Endodermal cell (in vitro differentiated cells): ENCODE measurements around the gene LTC4S. TPM values are rescaled to one million over a fixed set of nuclear protein-coding genes. Genes with fewer than 3 reads are reported as not detected.

Source experiments
- DNase-seq: peaks from one replicate; pipeline ENCODE4 v3.0.0-alpha.2; 2017
- H3K27ac ChIP-seq: 2 replicates; pipeline ENCODE4 v1.5.1; 2013; ENCODE audit warnings: mild to moderate bottlenecking, low read depth, low read length, moderate library complexity
- H3K27me3 ChIP-seq: 2 replicates; pipeline ENCODE4 v1.6.1; 2013; ENCODE audit warnings: mild to moderate bottlenecking, low read length, moderate library complexity; ENCODE audit not compliant: insufficient read depth, control insufficient read depth, poor library complexity, severe bottlenecking
- H3K36me3 ChIP-seq: 2 replicates; pipeline ENCODE4 v1.7.0; 2013; ENCODE audit warnings: mild to moderate bottlenecking, low read length, moderate library complexity; ENCODE audit not compliant: control insufficient read depth, insufficient read depth
- H3K4me1 ChIP-seq: one replicate; pipeline ENCODE4 v1.7.0; 2013; ENCODE audit warnings: low read length; ENCODE audit not compliant: control insufficient read depth, insufficient read depth
- H3K4me3 ChIP-seq: 2 replicates; pipeline ENCODE4 v1.5.1; 2013; ENCODE audit warnings: mild to moderate bottlenecking, low read length, moderate library complexity
- H3K9ac ChIP-seq: 2 replicates; pipeline ENCODE4 v1.6.1; 2013; ENCODE audit warnings: mild to moderate bottlenecking, low read length, moderate library complexity; ENCODE audit not compliant: poor library complexity, severe bottlenecking; ENCODE audit errors: extremely low read depth
- H3K9me3 ChIP-seq: 2 replicates; pipeline ENCODE4 v1.6.1; 2013; ENCODE audit warnings: mild to moderate bottlenecking, low read length, moderate library complexity; ENCODE audit not compliant: control insufficient read depth
- H3K27ac Mint-ChIP-seq: 2 replicates; pipeline ENCODE4 v1.8.0; 2020; ENCODE audit warnings: mixed read lengths
- H3K27me3 Mint-ChIP-seq: 2 replicates; pipeline ENCODE4 v1.8.0; 2021; ENCODE audit warnings: mild to moderate bottlenecking, mixed read lengths; ENCODE audit not compliant: insufficient read depth
- H3K36me3 Mint-ChIP-seq: 2 replicates; pipeline ENCODE4 v1.8.0; 2020; ENCODE audit warnings: low read depth, mixed read lengths
- H3K4me1 Mint-ChIP-seq: 2 replicates; pipeline ENCODE4 v1.8.0; 2020; ENCODE audit warnings: mixed read lengths
- H3K4me3 Mint-ChIP-seq: 2 replicates; pipeline ENCODE4 v1.8.0; 2020; ENCODE audit warnings: mild to moderate bottlenecking, moderate library complexity, mixed read lengths
- H3K9me3 Mint-ChIP-seq: 2 replicates; pipeline ENCODE4 v1.8.0; 2020; ENCODE audit warnings: mild to moderate bottlenecking, mixed read lengths
- CTCF ChIP-seq: fragments of 200-600 bp; sonication (generic); conservative IDR thresholded peaks from 2 replicates; pipeline ENCODE4 v1.5.0; 2021; ENCODE audit warnings: antibody characterized with exemption, mild to moderate bottlenecking
- WGBS, 2 experiments: methylation state at CpG; one replicate each; pipeline versions ENCODE4 v1.1.5 to v1.1.7; 2013; ENCODE audit warnings: missing lambda C conversion rate in 2 of 2, mixed read lengths in 1 of 2; ENCODE audit not compliant: insufficient coverage in 1 of 2, insufficient read length in 1 of 2; 5-methylcytosine and 5-hydroxymethylcytosine counted together
- total RNA-seq, 2 donors: library from RNA; stranded (reverse); fragmentation: NEBNext Ultra II Directional in 1 of 2; extraction: Animal tissue kit (Norgen Biotek cat#: 25700) in 1 of 2; gene quantifications; 2 replicates in 1 of 2; 3 replicates in 1 of 2; pipeline ENCODE4 v1.2.1, GENCODE V29; 2021

The LTC4S gene
- total RNA-seq, 2 donors from 2014 or later: 5.7 to 6.3 TPM

DNA sequence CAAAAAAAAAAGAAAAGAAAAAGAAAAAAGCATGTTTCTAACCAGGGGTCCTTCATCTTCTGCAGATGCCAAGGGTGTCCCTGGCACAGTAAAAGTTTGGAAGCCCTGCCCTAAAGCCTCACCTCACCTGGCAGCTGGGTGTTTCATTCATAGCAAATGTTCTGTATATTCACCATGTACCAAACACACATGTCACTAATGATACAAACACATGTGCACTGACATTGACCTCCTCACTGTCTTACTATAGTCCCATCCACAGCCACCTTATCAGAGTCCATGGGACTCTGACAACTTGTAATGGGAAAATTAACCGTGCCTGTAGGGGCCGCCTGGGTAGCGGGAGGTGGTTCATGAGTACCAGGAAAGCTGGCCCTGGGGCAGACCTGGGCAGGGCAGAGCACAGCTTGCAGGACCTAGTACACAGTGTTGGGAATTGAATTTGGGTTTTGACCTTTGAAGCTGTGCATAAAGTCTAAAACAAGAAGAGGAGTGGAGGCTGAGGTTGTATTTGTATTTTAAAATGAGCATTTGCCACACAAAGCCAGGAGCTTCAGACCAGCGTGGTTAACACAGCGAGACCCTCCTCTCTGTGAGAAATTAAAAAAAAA, 19.3 kb downstream of the LTC4S start:
- Mint-ChIP-seq H3K36me3 (peaks cover 37% of the 10 kb centered on the region), H3K27me3 (peaks cover 4% of the 10 kb centered on the region), H3K9me3 (no peaks in the 10 kb centered on the region), H3K4me3 (no peak overlapping the region), H3K4me1 (peaks cover 3% of the 10 kb centered on the region), H3K27ac (no peak overlapping the region)
- H3K27ac ChIP-seq: no peak overlapping the region
- no peak overlapping the region for H3K4me3 ChIP-seq
- H3K27me3 ChIP-seq: no peaks in the 10 kb centered on the region
- no peak for TF ChIP-seq CTCF
- 80 to 93% methylated on average over 4 to 5 of the region's 5 CpGs for WGBS, 2 experiments
- no peaks in the 10 kb centered on the region for H3K9me3 ChIP-seq
- H3K36me3 ChIP-seq: peaks cover 39% of the 10 kb centered on the region
- H3K9ac ChIP-seq: no peak overlapping the region
- DNase-seq: no peak
- peaks cover 2% of the 10 kb centered on the region for H3K4me1 ChIP-seq

- no peak for TF ChIP-seq CTCF
- Mint-ChIP-seq H3K36me3 (peaks cover 37% of the 10 kb centered on the region), H3K4me1 (peaks cover 10% of the 10 kb centered on the region), H3K27me3 (peaks cover 4% of the 10 kb centered on the region), H3K4me3 (no peak overlapping the region), H3K27ac (peak overlapping the region; percentile 46), H3K9me3 (no peaks in the 10 kb centered on the region)
- no peak overlapping the region for H3K27ac ChIP-seq
- DNase-seq: no peak
- H3K4me1 ChIP-seq: peaks cover 1% of the 10 kb centered on the region
- no peaks in the 10 kb centered on the region for H3K27me3 ChIP-seq
- peaks cover 39% of the 10 kb centered on the region for H3K36me3 ChIP-seq
- H3K9ac ChIP-seq: no peak overlapping the region
- H3K4me3 ChIP-seq: no peak overlapping the region
- 81 to 90% methylated on average over 3 of the region's 3 CpGs for WGBS, 2 experiments
- H3K9me3 ChIP-seq: no peaks in the 10 kb centered on the region
Observed at GRCh38 chr5:179814090-179814489, 20.3 kb downstream of the LTC4S start.

- peaks cover 4% of the 10 kb centered on the region for H3K27me3 Mint-ChIP-seq
- no peak overlapping the region for H3K9ac ChIP-seq
- peaks cover 17% of the 10 kb centered on the region for H3K4me1 Mint-ChIP-seq
- no peak for DNase-seq
- H3K27ac Mint-ChIP-seq: no peak overlapping the region
- no peaks in the 10 kb centered on the region for H3K9me3 Mint-ChIP-seq
- no peak for TF ChIP-seq CTCF
- peaks cover 16% of the 10 kb centered on the region for H3K4me1 ChIP-seq
- H3K27me3 ChIP-seq: no peaks in the 10 kb centered on the region
- H3K4me3 ChIP-seq: no peak overlapping the region
- H3K9me3 ChIP-seq: no peaks in the 10 kb centered on the region
- H3K4me3 Mint-ChIP-seq: peak overlapping the region; percentile 48
- peaks cover 39% of the 10 kb centered on the region for H3K36me3 ChIP-seq
- no peak overlapping the region for H3K27ac ChIP-seq
- 96 to 100% methylated on average over 16 to 21 of the region's 21 CpGs for whole genome bisulfite sequencing, 2 experiments
- H3K36me3 Mint-ChIP-seq: peaks cover 36% of the 10 kb centered on the region
Observed at GRCh38 chr5:179815491-179816249, 21.9 kb downstream of the LTC4S start.
